NOMO-1 treated with dmso at 0.1 percent for 144 hours (cell line): Measurements from ENCODE around the gene PTPN7.
"Not testable (repeated sequence)": the region's sequence is repeated elsewhere in the genome, so short reads cannot be mapped to it uniquely, and the experiment has no call there.

ENCODE experiments used
- DNase-seq: peaks from one replicate; lab custom pipeline; 2025; ENCODE audit not compliant: unreplicated experiment; lab: John Stamatoyannopoulos, UW

Gene PTPN7

DNA sequence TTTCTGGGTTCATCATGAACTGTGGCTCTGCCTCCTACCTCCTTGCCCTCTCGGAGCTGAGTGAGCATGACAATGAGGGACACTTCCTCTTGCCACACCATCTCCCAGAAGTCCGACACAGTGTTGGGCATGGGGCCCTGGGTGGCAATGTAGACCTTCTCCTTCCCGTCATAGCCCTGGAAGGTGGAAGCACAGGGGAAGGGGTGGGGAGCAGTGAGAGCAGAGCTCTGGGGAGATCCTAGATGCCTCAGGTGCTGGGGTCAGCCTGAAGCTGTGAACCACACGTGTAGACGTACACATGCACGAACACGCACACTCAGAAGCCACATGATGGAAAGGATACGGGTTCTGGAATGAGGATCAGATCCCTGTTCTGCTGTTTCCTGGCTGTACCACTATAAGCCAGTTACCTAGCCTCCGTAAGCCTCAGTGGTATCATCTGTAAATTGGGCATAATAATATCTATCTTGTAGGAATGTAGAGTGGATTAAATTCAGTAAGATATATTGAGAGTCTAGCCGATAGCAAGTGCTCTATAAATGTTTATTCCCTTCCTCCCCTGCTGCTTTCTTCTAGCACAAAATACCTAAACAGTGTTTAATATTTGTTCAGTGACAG is 6.1 kb downstream of the PTPN7 start:
- DNase-seq = no peak

GRCh38 chr1:202153284-202153683 is 7.1 kb downstream of the PTPN7 start:
- no peak for DNase-seq

GRCh38 chr1:202152399-202152798 is 8.0 kb downstream of the PTPN7 start:
- DNase-seq = no peak

GRCh38 chr1:202151045-202151444 is 9.4 kb downstream of the PTPN7 start:
- no peak for DNase-seq

- DNase-seq = no peak
Observed at GRCh38 chr1:202150602-202151001, 9.8 kb downstream of the PTPN7 start.

- DNase-seq = no peak
Observed at GRCh38 chr1:202150187-202150586, 10.2 kb downstream of the PTPN7 start.

GRCh38 chr1:202149566-202149965 is 10.8 kb downstream of the PTPN7 start:
- no peak for DNase-seq

GRCh38 chr1:202148391-202148790 is 12.0 kb downstream of the PTPN7 start:
- no peak for DNase-seq

DNA sequence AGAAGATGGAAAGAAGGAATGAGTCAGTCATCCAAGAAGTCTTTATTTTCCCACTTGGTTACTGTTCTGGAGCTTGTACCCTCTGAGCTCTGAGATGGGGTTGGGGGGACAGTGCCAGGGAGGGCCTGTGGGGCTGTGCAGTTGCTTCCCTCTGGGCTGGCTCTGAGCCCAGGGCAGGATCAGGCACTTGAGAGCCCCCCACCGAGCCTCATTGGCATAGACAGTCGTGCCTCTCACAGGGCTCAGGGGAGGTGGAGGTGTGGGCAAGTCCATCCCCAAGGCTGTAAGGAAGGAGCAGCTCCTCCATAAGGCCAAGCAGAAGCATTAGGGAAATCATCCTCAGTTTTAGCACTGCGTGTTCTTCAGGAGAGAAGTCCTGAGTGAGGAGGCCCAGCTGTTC is 13.4 kb downstream of the PTPN7 start:
- DNase-seq = no peak

DNA sequence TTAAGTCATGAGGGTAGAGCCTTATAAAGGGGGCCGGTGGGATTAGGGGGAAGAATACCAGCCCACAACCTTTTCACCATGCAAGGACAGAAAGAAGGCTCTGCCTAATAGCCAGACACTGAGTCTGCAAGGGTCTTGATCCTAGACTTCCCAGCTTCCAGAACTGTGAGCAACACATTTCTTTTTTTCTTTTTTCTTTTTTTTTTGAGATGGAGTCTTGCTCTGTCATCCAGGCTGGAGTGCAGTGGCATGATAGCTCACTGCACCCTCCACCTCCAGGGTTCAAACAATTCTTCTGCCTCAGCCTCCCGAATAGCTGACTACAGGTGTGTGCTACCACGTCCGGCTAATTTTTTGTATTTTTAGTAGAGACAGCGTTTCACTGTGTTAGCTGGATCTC is 14.1 kb downstream of the PTPN7 start:
- no peak for DNase-seq

DNA sequence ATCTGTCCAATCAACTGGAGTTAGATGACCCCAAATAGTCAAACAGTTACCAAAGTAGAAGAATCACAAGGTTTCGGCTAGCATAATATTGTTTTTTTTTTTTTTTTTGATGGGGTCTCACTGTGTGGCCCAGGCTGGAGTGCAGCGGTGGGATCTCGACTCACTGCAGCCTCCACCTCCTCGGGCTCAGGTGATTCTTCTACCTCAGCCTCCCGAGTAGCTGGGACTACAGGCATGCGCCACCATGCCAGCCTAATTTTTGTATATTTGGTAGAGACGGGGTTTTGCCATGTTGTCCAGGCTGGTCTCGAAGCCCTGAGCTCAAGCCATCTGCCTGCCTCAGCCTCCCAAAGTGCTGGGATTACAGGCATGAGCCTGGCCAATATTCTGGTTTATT is 14.7 kb downstream of the PTPN7 start:
- DNase-seq = not testable (repeated sequence)

DNA sequence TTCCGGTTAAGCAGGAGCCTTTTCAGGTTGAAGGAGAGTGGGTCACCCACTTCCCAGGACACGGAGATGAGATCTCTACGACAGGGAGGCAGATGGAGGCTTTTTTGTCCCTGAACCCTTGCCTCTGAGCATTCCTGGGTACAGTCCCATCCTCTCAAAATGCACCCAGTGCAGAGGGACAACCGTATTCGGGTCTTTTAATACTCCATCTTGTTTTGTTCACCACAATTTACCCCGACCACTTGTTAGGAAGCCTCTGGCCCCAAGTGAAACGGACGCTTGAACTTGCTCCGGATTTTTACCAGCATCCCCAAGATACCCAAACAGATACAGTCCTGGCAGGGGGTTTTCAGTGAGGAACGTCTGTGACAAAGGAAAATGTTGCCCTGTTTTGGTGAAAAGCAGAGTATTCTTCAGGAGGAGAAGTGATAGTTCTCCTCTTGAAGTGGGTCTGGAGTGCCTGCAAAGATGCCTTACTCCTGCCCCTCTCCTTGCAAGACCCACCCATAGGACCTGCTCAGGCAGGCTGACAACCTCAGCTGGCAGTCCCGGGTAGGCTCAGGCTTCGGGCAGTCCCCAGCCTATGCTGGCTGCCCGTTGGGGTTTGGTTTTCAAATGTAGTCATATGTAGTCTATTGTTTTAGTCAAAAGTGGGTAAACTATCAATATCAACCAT is 15.2 kb downstream of the PTPN7 start:
- no peak for DNase-seq

DNA sequence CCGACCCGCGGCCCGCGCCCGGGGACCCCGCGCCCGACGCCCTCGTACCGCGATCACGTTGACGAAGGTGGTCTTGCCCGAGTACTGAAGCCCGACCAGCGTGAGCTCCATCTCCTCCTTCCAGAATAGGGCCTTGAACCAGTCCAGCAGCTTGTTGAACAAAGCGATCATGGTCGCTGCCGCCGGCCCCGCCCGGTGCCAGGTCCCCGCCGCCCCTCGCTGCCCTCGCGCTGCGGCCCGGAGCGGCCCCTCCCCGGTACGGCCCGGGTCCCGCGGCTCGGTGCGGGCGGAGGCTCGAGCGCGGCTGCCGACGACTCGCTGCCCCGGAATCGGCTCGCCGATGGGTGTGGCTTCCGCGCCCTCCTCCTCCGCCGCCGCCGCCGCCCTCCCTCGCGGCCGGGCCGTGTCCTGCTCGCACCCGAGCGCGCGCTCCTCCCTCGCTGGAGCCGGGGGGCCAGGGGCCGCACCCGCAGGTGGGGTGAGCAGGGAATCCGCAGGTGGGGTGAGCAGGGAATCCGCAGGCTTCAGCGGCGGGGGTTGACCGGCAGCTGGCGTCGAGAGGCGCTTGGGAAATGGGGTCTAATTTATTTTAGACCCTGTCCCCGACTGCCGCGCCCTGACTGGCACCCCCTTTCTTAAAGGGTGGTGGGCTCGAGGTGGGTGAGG is 15.9 kb downstream of the PTPN7 start, which contains the start of gene ARL8A:
TSS of gene ARL8A (minus strand) at position 336 of the 666 bp plus-strand sequence. CDS start at position 171, 165 bp downstream.
- no peak for DNase-seq

GRCh38 chr1:202143768-202144401 is 16.5 kb downstream of the PTPN7 start:
- no peak for DNase-seq

GRCh38 chr1:202143011-202143767 is 17.2 kb downstream of the PTPN7 start:
- DNase-seq = peak; percentile 71

DNA sequence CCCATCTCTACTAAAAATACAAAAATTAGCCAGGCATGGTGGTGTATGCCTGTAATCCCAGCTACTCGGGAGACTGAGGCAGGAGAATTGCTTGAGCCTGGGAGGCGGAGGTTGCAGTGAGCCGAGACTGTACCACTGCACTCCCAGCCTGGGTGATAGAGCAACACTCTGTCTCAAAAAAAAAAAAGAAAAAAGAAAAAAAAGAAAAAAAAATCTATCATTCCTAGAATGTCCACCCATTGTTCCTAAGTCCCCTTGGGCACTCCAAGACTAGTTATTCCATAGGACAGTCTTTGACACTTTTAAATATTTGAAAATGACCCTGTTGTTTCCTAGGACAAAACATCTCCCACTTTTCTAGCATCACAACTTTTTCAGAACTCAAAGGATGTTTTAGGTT is 18.9 kb downstream of the PTPN7 start:
- DNase-seq = not testable (repeated sequence)

- no peak for DNase-seq
Observed at GRCh38 chr1:202140833-202141232, 19.6 kb downstream of the PTPN7 start.

DNA sequence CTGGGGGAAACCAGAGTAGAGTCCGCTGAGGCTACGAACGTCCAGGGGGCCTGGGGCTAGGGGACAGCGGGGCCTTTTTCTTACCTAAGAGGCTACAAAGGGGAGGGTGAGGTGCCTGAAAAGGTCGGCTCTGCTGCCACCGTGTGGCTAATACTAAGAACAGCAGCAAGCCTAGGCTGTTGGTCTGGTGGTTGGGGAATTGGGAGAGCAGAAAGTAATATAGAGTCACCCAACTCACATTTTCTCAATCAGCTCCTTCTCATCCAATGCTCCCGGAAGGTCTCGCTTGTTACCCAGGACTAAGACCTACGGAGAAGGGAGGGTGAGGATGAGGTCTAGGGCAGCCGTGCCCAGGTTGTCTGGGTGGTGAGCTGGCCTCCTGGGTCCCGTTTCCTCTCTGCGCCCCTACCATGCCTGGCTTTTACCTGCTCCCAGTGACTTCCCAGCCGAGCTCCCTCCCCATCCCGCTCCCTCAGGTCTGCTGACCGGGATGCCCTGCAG is 25.1 kb downstream of the PTPN7 start:
- peak; percentile 43 for DNase-seq

GRCh38 chr1:202134645-202135172 is 25.7 kb downstream of the PTPN7 start:
- DNase-seq = no peak

GRCh38 chr1:202133989-202134388 is 26.4 kb downstream of the PTPN7 start:
- DNase-seq = no peak

DNA sequence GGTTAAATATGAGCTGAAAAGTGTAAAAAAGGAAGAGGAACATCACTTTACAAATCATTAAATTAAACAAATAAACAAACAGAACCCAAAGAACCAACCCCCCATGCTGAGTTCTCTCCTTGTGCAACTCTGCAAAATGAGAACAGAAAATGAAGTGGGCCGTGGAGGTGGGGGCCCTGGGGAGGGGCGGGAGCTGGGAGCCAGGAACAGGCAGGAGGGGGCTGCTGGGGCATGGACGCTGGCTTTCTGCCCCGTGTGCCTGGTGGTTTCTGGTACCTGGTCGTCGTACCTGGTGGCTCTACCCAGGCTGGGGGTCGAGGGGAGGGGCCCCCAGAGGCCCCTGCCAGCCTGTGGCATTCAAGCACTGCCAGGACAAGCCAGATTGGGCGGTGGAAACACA is 26.9 kb downstream of the PTPN7 start:
- DNase-seq = no peak
